Glutamatergic neuron (in vitro differentiated cells): ENCODE data around the gene AGBL4. TPM values are rescaled to one million over a fixed set of nuclear protein-coding genes. Genes with fewer than 3 reads are reported as not detected.

Source experiments
- DNase-seq: peaks from one replicate; pipeline ENCODE4 v3.0.0; 2022
- H3K27ac Mint-ChIP-seq: one replicate; pipeline ENCODE4 v1.8.0; 2020; ENCODE audit warnings: mild to moderate bottlenecking, mixed read lengths, inconsistent platforms; ENCODE audit not compliant: unreplicated experiment
- H3K27me3 Mint-ChIP-seq: one replicate; pipeline ENCODE4 v1.8.0; 2020; ENCODE audit warnings: mild to moderate bottlenecking, moderate library complexity, mixed read lengths, inconsistent platforms; ENCODE audit not compliant: unreplicated experiment
- H3K36me3 Mint-ChIP-seq: one replicate; pipeline ENCODE4 v1.8.0; 2020; ENCODE audit warnings: mild to moderate bottlenecking, mixed read lengths, inconsistent platforms; ENCODE audit not compliant: unreplicated experiment
- H3K4me1 Mint-ChIP-seq: one replicate; pipeline ENCODE4 v1.8.0; 2020; ENCODE audit warnings: mild to moderate bottlenecking, low read depth, mixed read lengths, inconsistent platforms; ENCODE audit not compliant: unreplicated experiment
- H3K4me3 Mint-ChIP-seq: one replicate; pipeline ENCODE4 v1.8.0; 2020; ENCODE audit warnings: mild to moderate bottlenecking, mixed read lengths, inconsistent platforms; ENCODE audit not compliant: unreplicated experiment
- H3K9me3 Mint-ChIP-seq: one replicate; pipeline ENCODE4 v1.8.0; 2020; ENCODE audit warnings: mild to moderate bottlenecking, moderate library complexity, mixed read lengths, inconsistent platforms; ENCODE audit not compliant: unreplicated experiment
- CTCF ChIP-seq: fragments of 200-600 bp; sonication (generic); IDR thresholded peaks from one replicate; pipeline ENCODE4 v1.5.0; 2021; ENCODE audit not compliant: partially characterized antibody, unreplicated experiment
- total RNA-seq: library from RNA; stranded (reverse); fragmentation: NEBNext Ultra II Directional; extraction: Animal tissue kit (Norgen Biotek cat#: 25700); gene quantifications from one replicate; pipeline ENCODE4 v1.2.1, GENCODE V29; 2021; ENCODE audit not compliant: unreplicated experiment

AGBL4 gene
- total RNA-seq, 1 donor from 2014 or later: 3.5 TPM

DNA sequence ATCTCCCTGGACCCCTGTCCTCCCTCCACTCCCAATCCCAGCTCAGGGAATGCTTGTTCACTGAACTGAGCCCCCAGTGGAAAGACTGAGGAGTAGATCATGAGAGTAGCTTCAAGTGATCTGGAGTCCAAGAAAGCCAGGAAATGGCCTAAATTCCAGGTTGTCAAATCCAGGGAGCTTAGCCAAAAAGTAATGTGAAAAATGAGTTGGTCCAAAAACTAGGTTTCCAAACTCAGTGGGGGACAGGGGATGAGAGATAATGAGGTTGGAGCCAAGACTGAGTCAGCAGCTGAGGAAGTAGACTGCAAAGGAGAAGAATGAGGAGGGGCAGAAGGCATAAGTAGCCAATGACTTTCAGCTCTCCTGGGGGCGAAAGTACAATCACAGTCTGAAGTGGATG is 963.0 kb downstream of the AGBL4 start:
- Mint-ChIP-seq H3K27me3 (no peaks in the 10 kb centered on the region), H3K4me3 (no peak overlapping the region), H3K27ac (no peak overlapping the region), H3K36me3 (peaks cover 19% of the 10 kb centered on the region), H3K4me1 (no peaks in the 10 kb centered on the region), H3K9me3 (peaks cover 4% of the 10 kb centered on the region)
- no peak for DNase-seq
- no peak for TF ChIP-seq CTCF

- H3K27ac Mint-ChIP-seq: no peak overlapping the region
- H3K9me3 Mint-ChIP-seq: peaks cover 4% of the 10 kb centered on the region
- H3K36me3 Mint-ChIP-seq: peaks cover 19% of the 10 kb centered on the region
- no peak overlapping the region for H3K4me3 Mint-ChIP-seq
- H3K27me3 Mint-ChIP-seq: no peaks in the 10 kb centered on the region
- DNase-seq: no peak
- TF ChIP-seq CTCF: no peak
- H3K4me1 Mint-ChIP-seq: no peaks in the 10 kb centered on the region
These were observed 964.7 kb downstream of the AGBL4 start for GRCh38 chr1:49059087-49059486.

- H3K27me3 Mint-ChIP-seq: no peaks in the 10 kb centered on the region
- no peak for TF ChIP-seq CTCF
- H3K9me3 Mint-ChIP-seq: no peaks in the 10 kb centered on the region
- no peaks in the 10 kb centered on the region for H3K36me3 Mint-ChIP-seq
- H3K4me1 Mint-ChIP-seq: peaks cover 13% of the 10 kb centered on the region
- no peak overlapping the region for H3K27ac Mint-ChIP-seq
- no peak for DNase-seq
- no peak overlapping the region for H3K4me3 Mint-ChIP-seq
These were observed 971.7 kb downstream of the AGBL4 start for GRCh38 chr1:49052102-49052501.

- Mint-ChIP-seq H3K27me3 (no peaks in the 10 kb centered on the region), H3K9me3 (no peaks in the 10 kb centered on the region), H3K27ac (no peak overlapping the region), H3K4me3 (no peak overlapping the region), H3K36me3 (no peaks in the 10 kb centered on the region), H3K4me1 (peaks cover 13% of the 10 kb centered on the region)
- no peak for TF ChIP-seq CTCF
- DNase-seq: no peak
These were observed 972.1 kb downstream of the AGBL4 start for GRCh38 chr1:49051647-49052046.

GRCh38 chr1:49050041-49050440 is 973.7 kb downstream of the AGBL4 start:
- Mint-ChIP-seq H3K36me3 (no peaks in the 10 kb centered on the region), H3K27ac (no peak overlapping the region), H3K4me3 (no peak overlapping the region), H3K4me1 (peaks cover 13% of the 10 kb centered on the region), H3K9me3 (no peaks in the 10 kb centered on the region), H3K27me3 (no peaks in the 10 kb centered on the region)
- DNase-seq: no peak
- TF ChIP-seq CTCF: no peak
